ENCODE data around the gene NCEH1.
"Not testable (repeated sequence)": the region's sequence is repeated elsewhere in the genome, so short reads cannot be mapped to it uniquely, and the experiment has no call there.

NCEH1 gene

GRCh38 chr3:172616031-172616461 lies 94.8 kb downstream of the NCEH1 start:
- no peak for DNase-seq (ENCODE audit: extremely low read depth in 1 of 2, low read depth in 1 of 2)

- no peak for DNase-seq (ENCODE audit: extremely low read depth in 1 of 2, low read depth in 1 of 2)
These were observed 95.6 kb downstream of the NCEH1 start for GRCh38 chr3:172615296-172615695.

- DNase-seq (ENCODE audit: extremely low read depth in 1 of 2, low read depth in 1 of 2): no peak
These were observed 96.3 kb downstream of the NCEH1 start for GRCh38 chr3:172614340-172615274.

GRCh38 chr3:172613845-172614244 lies 97.0 kb downstream of the NCEH1 start:
- DNase-seq (ENCODE audit: extremely low read depth in 1 of 2, low read depth in 1 of 2): no peak

- no peak for DNase-seq (ENCODE audit: extremely low read depth in 1 of 2, low read depth in 1 of 2)
These were observed 97.8 kb downstream of the NCEH1 start for GRCh38 chr3:172612871-172613678.

GRCh38 chr3:172609750-172610149 lies 101.1 kb downstream of the NCEH1 start:
- no peak for DNase-seq (ENCODE audit: extremely low read depth in 1 of 2, low read depth in 1 of 2)

- DNase-seq (ENCODE audit: extremely low read depth in 1 of 2, low read depth in 1 of 2): no peak
These were observed 102.3 kb downstream of the NCEH1 start for GRCh38 chr3:172608575-172608974.

GRCh38 chr3:172607305-172608121 lies 103.4 kb downstream of the NCEH1 start:
- DNase-seq (ENCODE audit: extremely low read depth in 1 of 2, low read depth in 1 of 2): no peak

- no peak for DNase-seq (ENCODE audit: extremely low read depth in 1 of 2, low read depth in 1 of 2)
These were observed 104.8 kb downstream of the NCEH1 start for GRCh38 chr3:172606021-172606420.

- no peak for DNase-seq (ENCODE audit: extremely low read depth in 1 of 2, low read depth in 1 of 2)
These were observed 105.8 kb downstream of the NCEH1 start for GRCh38 chr3:172604895-172605646.

GRCh38 chr3:172601066-172601832 lies 109.6 kb downstream of the NCEH1 start:
- no peak for DNase-seq (ENCODE audit: extremely low read depth in 1 of 2, low read depth in 1 of 2)

GRCh38 chr3:172600644-172601065 lies 110.2 kb downstream of the NCEH1 start:
- DNase-seq (ENCODE audit: extremely low read depth in 1 of 2, low read depth in 1 of 2): no peak

GRCh38 chr3:172598904-172599303 lies 112.0 kb downstream of the NCEH1 start:
- DNase-seq (ENCODE audit: extremely low read depth in 1 of 2, low read depth in 1 of 2): no peak

- no peak for DNase-seq (ENCODE audit: extremely low read depth in 1 of 2, low read depth in 1 of 2)
These were observed 114.5 kb downstream of the NCEH1 start for GRCh38 chr3:172596394-172596706.

- DNase-seq (ENCODE audit: extremely low read depth in 1 of 2, low read depth in 1 of 2): no peak
These were observed 115.0 kb downstream of the NCEH1 start for GRCh38 chr3:172595664-172596393.

GRCh38 chr3:172594900-172595663 lies 115.8 kb downstream of the NCEH1 start:
- DNase-seq (ENCODE audit: extremely low read depth in 1 of 2, low read depth in 1 of 2): not testable (repeated sequence)

GRCh38 chr3:172592898-172593669 lies 117.8 kb downstream of the NCEH1 start:
- DNase-seq (ENCODE audit: extremely low read depth in 1 of 2, low read depth in 1 of 2): no peak
